H1 (cell line): ENCODE results near the gene SPRN. TPM values are rescaled to one million over a fixed set of nuclear protein-coding genes. Genes with fewer than 3 reads are reported as not detected.

Experiments
- CTCF ChIA-PET: fragments of 300-600 bp; sonication (Branson Sonifier 250); formaldehyde crosslinking; loops from one replicate; lab custom pipeline; 2021; ENCODE audit not compliant: partially characterized antibody; lab: Charles Lee
- POLR2A ChIA-PET: fragments of 300-600 bp; sonication (Branson Sonifier 250); formaldehyde crosslinking; loops from one replicate; lab custom pipeline; 2021; ENCODE audit warnings: inconsistent platforms; ENCODE audit not compliant: partially characterized antibody; lab: Charles Lee
- DNase-seq, 2 experiments: peaks; one replicate each; pipeline versions ENCODE4 v3.0.0 to v3.0.0-alpha.2; 2010 to 2022; ENCODE audit warnings: low spot score in 2 of 2, low read depth in 1 of 2, mixed read lengths in 1 of 2
- FAIRE-seq: peaks from 2 replicates; lab custom pipeline; 2011; peaks lifted over from hg19 to GRCh38; lab: Jason Lieb, UNC
- H2AFZ ChIP-seq: 2 replicates; pipeline ENCODE4 v1.8.1; 2012; ENCODE audit warnings: low read length, inconsistent platforms
- H2AK5ac ChIP-seq: 2 replicates; pipeline ENCODE4 v1.6.1; 2013; ENCODE audit warnings: low read depth, low read length
- H2BK120ac ChIP-seq: replicated peaks from 2 replicates; pipeline ENCODE3; 2013; ENCODE audit warnings: low read depth, low read length, inconsistent platforms
- H2BK12ac ChIP-seq: 2 replicates; pipeline ENCODE4 v1.6.1; 2013; ENCODE audit warnings: low read depth, low read length
- H2BK15ac ChIP-seq: 2 replicates; pipeline ENCODE4 v1.6.1; 2013; ENCODE audit warnings: low read length
- H2BK20ac ChIP-seq: 2 replicates; pipeline ENCODE4 v1.6.1; 2013; ENCODE audit warnings: low read length
- H2BK5ac ChIP-seq: 2 replicates; pipeline ENCODE4 v1.6.1; 2013; ENCODE audit warnings: low read depth, low read length
- H3K14ac ChIP-seq: 2 replicates; pipeline ENCODE4 v1.6.1; 2013; ENCODE audit warnings: inconsistent platforms; ENCODE audit not compliant: insufficient read length
- H3K18ac ChIP-seq: 2 replicates; pipeline ENCODE4 v1.6.1; 2013; ENCODE audit warnings: low read length; ENCODE audit errors: extremely low read depth
- H3K23ac ChIP-seq: 2 replicates; pipeline ENCODE4 v1.6.1; 2013; ENCODE audit warnings: inconsistent platforms; ENCODE audit not compliant: insufficient read length
- H3K23me2 ChIP-seq: 2 replicates; pipeline ENCODE4 v1.6.1; 2013; ENCODE audit warnings: low read depth, low read length
- H3K27ac ChIP-seq: 2 replicates; pipeline ENCODE4 v1.6.1; 2011; ENCODE audit warnings: low read depth, low read length, inconsistent platforms
- H3K27me3 ChIP-seq, 4 experiments: replicated peaks in 1 of 4; 1 replicate in 1 of 4; 2 replicates in 3 of 4; pipeline versions ENCODE4 v1.6.1 to v1.8.1; 2011 to 2013; ENCODE audit warnings: low read length in 3 of 4, mild to moderate bottlenecking in 3 of 4, inconsistent platforms in 2 of 4, mixed read lengths in 2 of 4, moderate library complexity in 1 of 4; ENCODE audit not compliant: control insufficient read depth in 3 of 4, insufficient read depth in 3 of 4; ENCODE audit errors: extremely low read depth in 1 of 4
- H3K36me3 ChIP-seq, 4 experiments: 2 replicates each; pipeline versions ENCODE4 v1.6.1 to v1.8.1; 2011 to 2013; ENCODE audit warnings: mild to moderate bottlenecking in 4 of 4, low read length in 3 of 4, moderate library complexity in 2 of 4, control low read depth in 1 of 4, inconsistent platforms in 1 of 4; ENCODE audit not compliant: insufficient read depth in 4 of 4, control insufficient read depth in 2 of 4
- H3K4ac ChIP-seq: replicated peaks from 2 replicates; pipeline ENCODE3; 2013; ENCODE audit warnings: low read length, low read depth, mixed read lengths, inconsistent platforms; ENCODE audit not compliant: insufficient read length
- H3K4me1 ChIP-seq, 4 experiments: replicated peaks in 1 of 4; 1 replicate in 1 of 4; 2 replicates in 3 of 4; pipeline versions ENCODE4 v1.6.1 to v1.8.1; 2011 to 2013; ENCODE audit warnings: low read length in 3 of 4, inconsistent platforms in 2 of 4, mixed read lengths in 1 of 4; ENCODE audit not compliant: insufficient read depth in 4 of 4, control insufficient read depth in 3 of 4
- H3K4me2 ChIP-seq, 2 experiments: 2 replicates each; pipeline versions ENCODE4 v1.6.1 to v1.8.1; 2011 to 2013; ENCODE audit warnings: low read depth in 2 of 2, low read length in 2 of 2, control low read depth in 1 of 2, inconsistent platforms in 1 of 2, mild to moderate bottlenecking in 1 of 2; ENCODE audit not compliant: insufficient read depth in 1 of 2
- H3K4me3 ChIP-seq, 4 experiments: fragments of 200-600, 300-600 bp in 1 of 4; sonication (generic), shearing (Covaris generic), sonication (Bioruptor Twin) in 1 of 4; 2 replicates each; pipeline versions ENCODE4 v1.5.1 to v1.8.1; 2011 to 2016; ENCODE audit warnings: low read length in 4 of 4, low read depth in 3 of 4, control low read depth in 2 of 4, inconsistent platforms in 2 of 4, mild to moderate bottlenecking in 2 of 4, mixed read lengths in 1 of 4, moderate library complexity in 1 of 4; ENCODE audit not compliant: insufficient read depth in 2 of 4; ENCODE audit errors: extremely low read depth in 1 of 4
- H3K56ac ChIP-seq: replicated peaks from 2 replicates; pipeline ENCODE3; 2013; ENCODE audit warnings: low read depth, mild to moderate bottlenecking, mixed read lengths, low read length, inconsistent platforms; ENCODE audit not compliant: insufficient read length
- H3K79me1 ChIP-seq: 2 replicates; pipeline ENCODE4 v1.6.1; 2013; ENCODE audit warnings: low read depth, low read length, control low read depth
- H3K79me2 ChIP-seq, 2 experiments: 2 replicates each; pipeline versions ENCODE4 v1.6.1 to v1.8.1; 2012 to 2013; ENCODE audit warnings: low read length in 2 of 2, mild to moderate bottlenecking in 2 of 2, inconsistent platforms in 1 of 2; ENCODE audit not compliant: insufficient read depth in 2 of 2, control insufficient read depth in 1 of 2
- H3K9ac ChIP-seq, 4 experiments: replicated peaks in 1 of 4; 1 replicate in 1 of 4; 2 replicates in 3 of 4; pipeline versions ENCODE4 v1.6.1 to v1.8.1; 2011 to 2013; ENCODE audit warnings: low read depth in 3 of 4, low read length in 3 of 4, control low read depth in 2 of 4, mild to moderate bottlenecking in 2 of 4, moderate library complexity in 2 of 4, inconsistent platforms in 1 of 4; ENCODE audit errors: extremely low read depth in 1 of 4
- H3K9me3 ChIP-seq, 2 experiments: 2 replicates each; pipeline versions ENCODE4 v1.6.1 to v1.8.1; 2012 to 2013; ENCODE audit warnings: mild to moderate bottlenecking in 2 of 2, moderate library complexity in 2 of 2, control low read depth in 1 of 2, inconsistent platforms in 1 of 2, low read depth in 1 of 2, low read length in 1 of 2, mixed read lengths in 1 of 2; ENCODE audit not compliant: insufficient read depth in 2 of 2
- H4K20me1 ChIP-seq, 2 experiments: replicated peaks in 1 of 2; 2 replicates each; pipeline versions ENCODE3 to v1.8.1; 2011 to 2013; ENCODE audit warnings: inconsistent platforms in 2 of 2, low read length in 2 of 2, mild to moderate bottlenecking in 1 of 2; ENCODE audit not compliant: insufficient read depth in 2 of 2, control insufficient read depth in 1 of 2
- H4K5ac ChIP-seq: 2 replicates; pipeline ENCODE4 v1.6.1; 2013; ENCODE audit warnings: low read length, low read depth, mixed read lengths, inconsistent platforms; ENCODE audit not compliant: insufficient read length
- H4K8ac ChIP-seq: 2 replicates; pipeline ENCODE4 v1.8.0; 2013; ENCODE audit warnings: mild to moderate bottlenecking, moderate library complexity, low read length, inconsistent platforms; ENCODE audit not compliant: insufficient read depth; ENCODE audit errors: extremely low read depth
- H4K91ac ChIP-seq: replicated peaks from 2 replicates; pipeline ENCODE3; 2013; ENCODE audit warnings: low read length, mixed read lengths, inconsistent platforms; ENCODE audit not compliant: insufficient read length
- POLR2AphosphoS5 ChIP-seq: IDR thresholded peaks from 2 replicates; pipeline ENCODE4 v1.6.1; 2011; ENCODE audit warnings: low read depth, low read length
- WGBS, 2 experiments: shearing (Covaris generic) in 1 of 2; methylation state at CpG; one replicate each; pipeline versions ENCODE4 v1.1.6 to v1.1.7; 2013 to 2015; ENCODE audit warnings: low lambda C conversion rate in 2 of 2, mixed read lengths in 2 of 2, inconsistent platforms in 1 of 2, low coverage in 1 of 2, missing lambda C conversion rate in 1 of 2; ENCODE audit not compliant: insufficient replicate concordance in 2 of 2, insufficient coverage in 1 of 2, insufficient read length in 1 of 2; ENCODE audit errors: extremely low coverage in 1 of 2, missing lambda C conversion rate in 1 of 2; 5-methylcytosine and 5-hydroxymethylcytosine counted together
- polyA plus RNA-seq, 7 experiments: library from polyadenylated mRNA; depleted of rRNA in 3 of 7; stranded (reverse) in 5 of 7; unstranded in 2 of 7; fragments of >200 nt in 5 of 7; fragments of 200-250 nt in 2 of 7; gene quantifications; 1 replicate in 5 of 7; 2 replicates in 1 of 7; 4 replicates in 1 of 7; pipeline versions ENCODE4 v1.2.1 to v1.2.3, GENCODE V29; 2011 to 2013; ENCODE audit warnings: missing spikeins in 2 of 7, mixed read lengths in 2 of 7
- total RNA-seq: library from RNA; stranded (reverse); fragmentation: NEBNext Ultra II Directional; extraction: Animal tissue kit (Norgen Biotek cat#: 25700); gene quantifications from 2 replicates; pipeline ENCODE4 v1.2.1, GENCODE V29; 2021
- TF ChIP-seq, protein P1 (sequence below): IDR thresholded peaks from 2 replicates; pipeline ENCODE4 v1.6.1; 2012; ENCODE audit warnings: inconsistent platforms

SPRN gene
- total and polyA plus RNA-seq, 2 of the 8 experiments (the other 6 are each of a cell fraction or from before 2014, with no cell fraction given): 0.23 to 0.24 TPM

DNA sequence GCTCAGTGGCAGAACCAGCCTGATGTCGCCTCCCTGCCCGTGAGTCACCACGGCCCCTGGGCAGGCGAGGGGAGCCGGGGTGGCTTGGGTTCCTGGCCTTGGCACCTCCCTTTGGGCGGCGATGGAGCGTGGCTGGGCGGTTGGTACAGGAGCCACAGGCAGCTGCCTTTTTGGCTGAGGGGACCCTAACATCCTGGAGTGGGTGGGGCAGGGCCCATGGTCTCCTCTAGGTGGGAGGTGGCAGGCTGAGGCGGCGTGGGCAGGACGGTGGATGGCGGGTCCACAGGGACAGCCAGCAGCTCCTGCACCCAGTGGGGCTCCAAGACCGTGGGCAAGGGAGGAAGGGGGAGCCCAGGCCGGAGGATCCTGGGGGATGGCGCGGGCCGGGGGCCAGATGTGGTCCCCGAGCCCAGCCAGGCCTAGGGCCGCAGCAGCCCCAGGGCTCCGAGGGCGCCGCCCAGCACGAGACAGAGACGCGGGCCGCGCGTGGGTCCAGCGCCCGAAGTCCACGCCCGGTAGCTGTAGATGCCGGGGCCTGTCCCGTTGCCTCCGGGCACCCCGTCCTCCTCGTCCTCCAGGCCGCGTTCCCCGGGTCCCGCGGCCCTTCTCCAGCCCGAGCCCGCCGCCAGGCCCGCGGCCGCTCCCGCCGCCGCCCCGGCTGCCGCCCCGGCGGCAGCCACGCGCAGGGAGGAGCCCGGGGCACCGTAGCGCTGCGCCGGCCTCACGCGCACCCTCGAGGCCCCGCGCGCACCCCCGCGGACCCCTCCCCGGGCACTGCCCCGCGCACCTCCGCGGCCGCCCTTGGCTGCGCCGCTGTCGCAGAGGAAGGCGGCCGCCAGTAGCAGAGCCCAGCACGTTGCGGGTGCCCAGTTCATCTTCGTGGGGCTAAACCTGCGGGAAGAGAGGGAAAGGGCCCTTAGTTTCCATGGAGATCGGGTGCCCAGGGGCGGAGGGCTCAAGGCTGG lies 1.3 kb downstream of the SPRN start:
- no peak overlapping the region for H3K23ac ChIP-seq
- FAIRE-seq (no peak), DNase-seq (peak in 1 of 2 experiments; percentile 63)
- no peak overlapping the region for H3K27ac ChIP-seq
- POLR2A ChIA-PET: interaction anchor here (0.7 to 1.5 kb wide), 5 partner anchors 29 to 109 kb away, joined by 3 to 4 read pairs (median 3); partner anchors contain the start of genes MTG1, PAOX and PRAP1
- peaks cover 0 to 3% of the 10 kb centered on the region in 2 experiments; a peak in 1 of 4 replicates for H3K9me3 ChIP-seq
- peaks cover 0 to 4% (median 0%) of the 10 kb centered on the region in 4 experiments; a peak in 1 of 8 replicates for H3K36me3 ChIP-seq
- no peak overlapping the region for H2BK15ac ChIP-seq
- H3K4me2 ChIP-seq: peak overlapping the region; percentile 35 to 65
- H3K4me3 ChIP-seq: peak overlapping the region in 1 of 4 experiments; percentile 49; a peak in 3 of 8 replicates
- 0 out of 2 replicates have a peak overlapping the region, but pooled peaks have one; percentile 25 for H4K8ac ChIP-seq
- peaks cover 3% of the 10 kb centered on the region; the same call in 1 of the 2 replicates for H3K23me2 ChIP-seq
- peaks cover 0 to 6% (median 0%) of the 10 kb centered on the region in 4 experiments; a peak in 2 of 7 replicates for H3K4me1 ChIP-seq
- H2AFZ ChIP-seq: no peak overlapping the region
- H4K20me1 ChIP-seq: peaks cover 5 to 22% of the 10 kb centered on the region in 2 experiments
- no peak overlapping the region for H4K5ac ChIP-seq
- no peak overlapping the region for H3K4ac ChIP-seq
- no peak overlapping the region for H2BK5ac ChIP-seq
- no peak overlapping the region for H3K56ac ChIP-seq
- TF ChIP-seq POLR2AphosphoS5: no peak
- TF ChIP-seq, protein P1, sequence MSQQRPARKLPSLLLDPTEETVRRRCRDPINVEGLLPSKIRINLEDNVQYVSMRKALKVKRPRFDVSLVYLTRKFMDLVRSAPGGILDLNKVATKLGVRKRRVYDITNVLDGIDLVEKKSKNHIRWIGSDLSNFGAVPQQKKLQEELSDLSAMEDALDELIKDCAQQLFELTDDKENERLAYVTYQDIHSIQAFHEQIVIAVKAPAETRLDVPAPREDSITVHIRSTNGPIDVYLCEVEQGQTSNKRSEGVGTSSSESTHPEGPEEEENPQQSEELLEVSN: peak; percentile 3; the same call in 1 of the 2 replicates
- WGBS, 2 experiments: 48% methylated on average over 20 of the region's 88 CpGs; no CpG with 5 or more reads in 1 of the 2 experiments
- H2AK5ac ChIP-seq: no peak overlapping the region
- H2BK12ac ChIP-seq: no peak overlapping the region
- CTCF ChIA-PET: no interaction called here
- no peaks in the 10 kb centered on the region for H3K79me2 ChIP-seq
- H2BK120ac ChIP-seq: no peak overlapping the region
- H3K27me3 ChIP-seq: peaks cover 0 to 8% (median under 1%) of the 10 kb centered on the region in 4 experiments; a peak in 3 of 7 replicates
- no peak overlapping the region for H3K9ac ChIP-seq
- H2BK20ac ChIP-seq: no peak overlapping the region
- no peak overlapping the region for H4K91ac ChIP-seq
- H3K18ac ChIP-seq: no peak overlapping the region
- H3K14ac ChIP-seq: no peak overlapping the region
- H3K79me1 ChIP-seq: no peaks in the 10 kb centered on the region
